ENCODE measurements around the gene IARS2. TPM values are rescaled to one million over a fixed set of nuclear protein-coding genes. Genes with fewer than 3 reads are reported as not detected.
"Not testable (repeated sequence)": the region's sequence is repeated elsewhere in the genome, so short reads cannot be mapped to it uniquely, and the experiment has no call there.

The IARS2 gene
- polyA plus RNA-seq, 4 donors = 12.3 to 85.7 (median 40.8) TPM

DNA sequence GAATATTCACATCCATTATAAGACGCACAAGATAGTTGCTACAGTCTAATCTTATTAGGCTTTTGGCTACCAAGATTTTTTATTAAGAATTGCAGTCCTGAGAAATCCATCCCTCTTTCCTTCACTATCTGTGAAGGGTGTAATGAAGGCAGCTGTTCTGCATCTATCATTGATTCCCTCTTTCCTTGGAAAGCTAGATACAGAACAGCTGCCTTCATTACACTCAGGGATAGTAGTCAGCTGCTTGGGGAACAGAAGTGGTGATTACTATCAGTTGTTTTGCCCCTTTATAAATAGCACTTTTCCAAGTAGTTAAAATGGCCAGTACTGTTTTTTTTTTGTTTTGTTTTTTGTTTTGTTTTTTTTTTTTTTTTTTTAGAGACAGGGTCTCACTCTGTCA is 70.2 kb downstream of the IARS2 start:
- FAIRE-seq = no peak
- H3K27ac ChIP-seq (ENCODE audit: low read depth in 1 of 3, low read length in 2 of 3) = no peak overlapping the region
- H3K36me3 ChIP-seq (ENCODE audit: control insufficient read depth in 3 of 3, insufficient read depth in 2 of 3, low read depth in 1 of 3, low read length in 3 of 3) = peaks cover 7 to 10% (median 10%) of the 10 kb centered on the region in 3 donors
- peaks cover 0 to 3% (median 2%) of the 10 kb centered on the region in 3 donors for H3K4me1 ChIP-seq (ENCODE audit: control insufficient read depth in 3 of 3, insufficient read depth in 2 of 3, low read depth in 1 of 3, low read length in 2 of 3)
- H3K4me3 ChIP-seq (ENCODE audit: low read depth in 1 of 3, low read length in 3 of 3) = no peak overlapping the region
- DNase-seq = no peak
- WGBS, 3 donors = 85 to 97% (median 95%) methylated on average over 1 of the region's 1 CpG
- no peaks in the 10 kb centered on the region for H3K27me3 ChIP-seq (ENCODE audit: control insufficient read depth in 3 of 3, insufficient read depth in 3 of 3, low read length in 3 of 3)
- H3K9me3 ChIP-seq (ENCODE audit: control insufficient read depth in 2 of 2, insufficient read depth in 1 of 2, low read depth in 1 of 2, low read length in 1 of 2) = no peaks in the 10 kb centered on the region

DNA sequence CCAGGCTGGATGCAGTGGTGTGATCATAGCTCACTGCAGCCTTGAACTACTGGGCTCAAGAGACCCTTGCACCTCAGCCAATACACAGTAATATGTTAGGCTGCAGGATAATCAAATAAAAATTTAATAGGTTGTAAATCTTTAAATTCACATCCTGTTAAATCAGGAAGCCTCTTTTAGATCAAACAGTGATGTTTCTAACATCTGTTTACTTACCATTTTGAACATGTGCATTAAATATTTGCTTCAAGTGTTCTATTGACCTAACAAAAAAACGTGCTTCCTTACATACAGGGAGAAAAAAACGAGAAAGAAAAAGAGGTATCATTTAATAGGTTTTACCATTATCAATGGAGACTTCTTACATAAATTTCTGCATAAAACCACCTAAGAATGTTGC is 70.6 kb downstream of the IARS2 start:
- FAIRE-seq (no peak), DNase-seq (no peak)
- 62 to 72% (median 67%) methylated on average over 2 of the region's 2 CpGs for WGBS, 3 donors
- no peaks in the 10 kb centered on the region for H3K27me3 ChIP-seq (ENCODE audit: control insufficient read depth in 3 of 3, insufficient read depth in 3 of 3, low read length in 3 of 3)
- no peaks in the 10 kb centered on the region for H3K9me3 ChIP-seq (ENCODE audit: control insufficient read depth in 2 of 2, insufficient read depth in 1 of 2, low read depth in 1 of 2, low read length in 1 of 2)
- peaks cover 10% of the 10 kb centered on the region in 3 donors for H3K36me3 ChIP-seq (ENCODE audit: control insufficient read depth in 3 of 3, insufficient read depth in 2 of 3, low read depth in 1 of 3, low read length in 3 of 3)
- H3K4me1 ChIP-seq (ENCODE audit: control insufficient read depth in 3 of 3, insufficient read depth in 2 of 3, low read depth in 1 of 3, low read length in 2 of 3) = peaks cover 0 to 2% (median 1%) of the 10 kb centered on the region in 3 donors
- H3K4me3 ChIP-seq (ENCODE audit: low read depth in 1 of 3, low read length in 3 of 3) = no peak overlapping the region
- no peak overlapping the region for H3K27ac ChIP-seq (ENCODE audit: low read depth in 1 of 3, low read length in 2 of 3)

DNA sequence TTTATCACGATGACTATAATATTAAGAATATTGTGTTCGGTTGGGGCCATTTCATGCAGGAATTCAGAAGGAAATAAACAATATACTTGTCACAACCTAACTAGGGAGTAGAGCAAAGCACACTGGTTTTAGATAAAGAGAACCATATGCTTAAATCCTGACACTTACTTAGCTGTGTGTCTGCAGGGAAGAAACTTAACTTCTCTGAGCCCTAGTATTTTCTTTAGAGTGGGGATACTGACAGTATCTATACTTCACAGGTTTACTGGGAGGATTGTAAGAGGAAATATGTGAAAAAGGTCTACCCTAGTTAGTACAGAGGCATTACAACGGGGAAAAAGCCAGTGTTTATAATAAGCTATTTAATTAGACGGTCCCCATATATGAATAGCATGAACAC is 72.9 kb downstream of the IARS2 start:
- Histone ChIP-seq H3K27me3 (ENCODE audit: control insufficient read depth in 3 of 3, insufficient read depth in 3 of 3, low read length in 3 of 3) (no peaks in the 10 kb centered on the region), H3K36me3 (ENCODE audit: control insufficient read depth in 3 of 3, insufficient read depth in 2 of 3, low read depth in 1 of 3, low read length in 3 of 3) (peaks cover 10 to 13% (median 12%) of the 10 kb centered on the region in 3 donors), H3K4me3 (ENCODE audit: low read depth in 1 of 3, low read length in 3 of 3) (no peak overlapping the region), H3K9me3 (ENCODE audit: control insufficient read depth in 2 of 2, insufficient read depth in 1 of 2, low read depth in 1 of 2, low read length in 1 of 2) (no peaks in the 10 kb centered on the region), H3K4me1 (ENCODE audit: control insufficient read depth in 3 of 3, insufficient read depth in 2 of 3, low read depth in 1 of 3, low read length in 2 of 3) (no peaks in the 10 kb centered on the region), H3K27ac (ENCODE audit: low read depth in 1 of 3, low read length in 2 of 3) (no peak overlapping the region)
- 90 to 95% (median 94%) methylated on average over 4 of the region's 4 CpGs for WGBS, 3 donors
- no peak for FAIRE-seq
- DNase-seq = no peak

DNA sequence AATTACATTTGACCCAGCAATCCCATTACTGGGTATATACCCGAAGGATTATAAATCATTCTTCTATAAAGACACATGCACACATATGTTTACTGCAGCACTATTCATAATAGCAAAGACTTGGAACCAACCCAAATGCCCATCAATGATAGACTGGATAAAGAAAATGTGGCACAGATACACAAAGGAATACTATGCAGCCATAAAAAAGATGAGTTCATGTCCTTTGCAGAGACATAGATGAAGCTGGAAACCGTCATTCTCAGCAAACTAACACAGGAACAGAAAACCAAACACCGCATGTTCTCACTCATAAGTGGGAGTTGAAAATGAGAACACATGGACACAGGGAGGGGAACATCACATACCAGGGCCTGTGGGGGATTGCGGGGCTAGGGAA is 76.0 kb downstream of the IARS2 start:
- not testable (repeated sequence) for H3K4me1 ChIP-seq (ENCODE audit: control insufficient read depth in 3 of 3, insufficient read depth in 2 of 3, low read depth in 1 of 3, low read length in 2 of 3); DNase-seq; FAIRE-seq; H3K4me3 ChIP-seq (ENCODE audit: low read depth in 1 of 3, low read length in 3 of 3); H3K9me3 ChIP-seq (ENCODE audit: control insufficient read depth in 2 of 2, insufficient read depth in 1 of 2, low read depth in 1 of 2, low read length in 1 of 2); H3K27ac ChIP-seq (ENCODE audit: low read depth in 1 of 3, low read length in 2 of 3); H3K27me3 ChIP-seq (ENCODE audit: control insufficient read depth in 3 of 3, insufficient read depth in 3 of 3, low read length in 3 of 3)
- peaks cover 11 to 16% (median 16%) of the 10 kb centered on the region in 3 donors for H3K36me3 ChIP-seq (ENCODE audit: control insufficient read depth in 3 of 3, insufficient read depth in 2 of 3, low read depth in 1 of 3, low read length in 3 of 3)
- WGBS, 3 donors = 97 to 99% (median 98%) methylated on average over 4 of the region's 4 CpGs

DNA sequence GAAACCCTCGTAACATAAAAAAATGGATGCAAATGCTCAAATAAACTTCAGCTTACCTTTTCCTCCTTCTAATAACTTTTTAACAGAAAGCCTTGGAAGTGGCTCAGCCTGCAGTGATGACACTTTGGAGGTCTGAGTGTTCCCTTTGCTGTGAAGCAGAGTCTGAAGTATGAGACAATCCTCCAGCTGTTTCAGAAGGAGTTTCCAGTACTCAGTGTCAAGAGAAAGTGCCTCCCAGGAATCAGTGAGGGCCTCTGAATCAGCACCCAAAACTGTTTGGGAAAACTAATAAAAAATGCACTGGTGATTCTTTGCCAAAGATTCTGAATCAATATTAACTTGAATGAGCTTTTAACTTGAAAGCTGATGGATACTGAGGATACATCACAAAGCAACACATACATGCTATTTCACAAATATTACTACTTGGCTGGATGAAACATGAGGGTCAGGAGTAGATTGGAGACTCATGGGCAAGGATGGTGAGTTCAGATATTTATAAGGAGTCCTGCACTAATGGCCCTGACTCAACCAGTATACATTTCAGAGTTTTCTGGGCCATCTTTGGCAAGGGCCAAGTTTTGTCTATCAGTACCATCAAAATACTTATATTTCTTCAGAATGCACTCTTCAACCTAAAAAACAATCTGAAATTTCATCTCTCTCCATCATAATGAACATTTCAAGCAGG is 77.0 kb downstream of the IARS2 start:
- H3K27ac ChIP-seq (ENCODE audit: low read depth in 1 of 3, low read length in 2 of 3) = no peak overlapping the region
- no peaks in the 10 kb centered on the region for H3K4me1 ChIP-seq (ENCODE audit: control insufficient read depth in 3 of 3, insufficient read depth in 2 of 3, low read depth in 1 of 3, low read length in 2 of 3)
- peaks cover 15 to 16% (median 16%) of the 10 kb centered on the region in 3 donors for H3K36me3 ChIP-seq (ENCODE audit: control insufficient read depth in 3 of 3, insufficient read depth in 2 of 3, low read depth in 1 of 3, low read length in 3 of 3)
- FAIRE-seq (no peak), DNase-seq (no peak)
- WGBS, 3 donors = 94 to 100% (median 95%) methylated on average over 1 of the region's 1 CpG
- no peaks in the 10 kb centered on the region for H3K9me3 ChIP-seq (ENCODE audit: control insufficient read depth in 2 of 2, insufficient read depth in 1 of 2, low read depth in 1 of 2, low read length in 1 of 2)
- H3K4me3 ChIP-seq (ENCODE audit: low read depth in 1 of 3, low read length in 3 of 3) = no peak overlapping the region
- no peaks in the 10 kb centered on the region for H3K27me3 ChIP-seq (ENCODE audit: control insufficient read depth in 3 of 3, insufficient read depth in 3 of 3, low read length in 3 of 3)

DNA sequence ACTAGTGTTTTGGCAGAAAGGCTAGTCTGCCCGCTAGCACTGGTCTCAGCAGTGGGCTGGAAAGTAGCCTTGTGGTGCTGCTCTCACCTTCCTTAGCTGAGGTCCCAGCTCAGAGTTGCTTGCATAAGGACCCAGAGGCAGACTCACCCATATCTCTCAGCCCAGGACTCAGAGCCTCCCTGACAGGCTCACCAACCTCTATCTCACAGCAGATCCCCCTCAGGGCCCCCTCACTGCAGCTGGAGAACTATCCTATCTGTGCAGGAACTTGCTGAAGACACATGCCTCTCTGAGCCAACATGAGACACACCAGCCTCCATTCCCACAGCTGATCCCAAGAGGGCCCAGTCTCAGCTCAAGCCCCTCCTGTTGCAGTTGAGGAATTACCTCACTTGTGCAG is 82.6 kb downstream of the IARS2 start:
- DNase-seq = no peak
- Histone ChIP-seq H3K36me3 (ENCODE audit: control insufficient read depth in 3 of 3, insufficient read depth in 2 of 3, low read depth in 1 of 3, low read length in 3 of 3) (peaks cover 3 to 20% (median 11%) of the 10 kb centered on the region in 3 donors), H3K27me3 (ENCODE audit: control insufficient read depth in 3 of 3, insufficient read depth in 3 of 3, low read length in 3 of 3) (no peaks in the 10 kb centered on the region), H3K4me1 (ENCODE audit: control insufficient read depth in 3 of 3, insufficient read depth in 2 of 3, low read depth in 1 of 3, low read length in 2 of 3) (no peaks in the 10 kb centered on the region), H3K27ac (ENCODE audit: low read depth in 1 of 3, low read length in 2 of 3) (no peak overlapping the region), H3K4me3 (ENCODE audit: low read depth in 1 of 3, low read length in 3 of 3) (no peak overlapping the region), H3K9me3 (ENCODE audit: control insufficient read depth in 2 of 2, insufficient read depth in 1 of 2, low read depth in 1 of 2, low read length in 1 of 2) (peaks cover 0 to 2% of the 10 kb centered on the region in 2 donors)
- whole genome bisulfite sequencing, 3 donors = 99 to 100% (median 100%) methylated on average over 1 of the region's 1 CpG
- no peak for FAIRE-seq

DNA sequence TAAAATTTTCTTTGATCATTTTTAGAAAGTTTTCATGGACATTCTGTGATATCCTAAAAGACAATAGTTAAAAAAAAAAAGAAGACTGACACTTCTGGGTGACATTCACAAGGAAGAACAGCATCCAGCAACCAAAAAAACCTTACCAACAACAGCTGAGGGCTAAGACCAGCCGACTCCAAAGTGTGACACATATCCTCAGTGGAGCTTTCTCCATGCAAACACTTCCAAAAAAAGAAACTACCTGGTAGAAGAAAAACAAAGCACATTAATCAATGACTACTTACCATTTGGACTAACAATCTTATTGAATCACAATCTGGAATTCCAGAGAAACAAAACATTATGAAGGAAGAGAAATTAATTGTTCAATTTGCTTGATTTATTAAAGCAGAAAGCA is 88.2 kb downstream of the IARS2 start:
- Histone ChIP-seq H3K9me3 (ENCODE audit: control insufficient read depth in 2 of 2, insufficient read depth in 1 of 2, low read depth in 1 of 2, low read length in 1 of 2) (peaks cover 0 to 2% of the 10 kb centered on the region in 2 donors), H3K36me3 (ENCODE audit: control insufficient read depth in 3 of 3, insufficient read depth in 2 of 3, low read depth in 1 of 3, low read length in 3 of 3) (peaks cover 2 to 10% (median 10%) of the 10 kb centered on the region in 3 donors), H3K4me1 (ENCODE audit: control insufficient read depth in 3 of 3, insufficient read depth in 2 of 3, low read depth in 1 of 3, low read length in 2 of 3) (no peaks in the 10 kb centered on the region), H3K27me3 (ENCODE audit: control insufficient read depth in 3 of 3, insufficient read depth in 3 of 3, low read length in 3 of 3) (no peaks in the 10 kb centered on the region), H3K4me3 (ENCODE audit: low read depth in 1 of 3, low read length in 3 of 3) (no peak overlapping the region), H3K27ac (ENCODE audit: low read depth in 1 of 3, low read length in 2 of 3) (no peak overlapping the region)
- no peak for FAIRE-seq
- WGBS, 3 donors = 86 to 95% (median 91%) methylated on average over 1 of the region's 1 CpG
- DNase-seq = no peak

DNA sequence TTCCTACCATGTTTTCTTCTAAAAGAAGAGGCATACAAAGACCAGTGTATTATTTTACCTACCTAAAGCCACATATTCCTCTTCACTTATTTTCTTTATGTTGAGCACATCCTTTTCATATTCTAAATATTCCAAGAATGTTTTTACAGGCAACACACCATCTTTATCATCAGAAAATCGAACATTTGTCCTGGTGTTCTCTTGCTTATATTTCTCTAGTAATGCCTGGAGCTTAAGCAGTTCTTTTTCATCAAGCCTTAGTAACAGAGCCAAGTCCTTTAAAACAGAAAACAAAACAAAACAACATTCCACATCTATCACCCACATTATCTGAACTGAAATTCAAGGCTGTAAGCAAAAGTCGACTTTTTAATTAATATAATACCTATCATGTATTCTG is 88.7 kb downstream of the IARS2 start:
- Histone ChIP-seq H3K4me3 (ENCODE audit: low read depth in 1 of 3, low read length in 3 of 3) (no peak overlapping the region), H3K36me3 (ENCODE audit: control insufficient read depth in 3 of 3, insufficient read depth in 2 of 3, low read depth in 1 of 3, low read length in 3 of 3) (peaks cover 6 to 13% (median 10%) of the 10 kb centered on the region in 3 donors), H3K27me3 (ENCODE audit: control insufficient read depth in 3 of 3, insufficient read depth in 3 of 3, low read length in 3 of 3) (no peaks in the 10 kb centered on the region), H3K4me1 (ENCODE audit: control insufficient read depth in 3 of 3, insufficient read depth in 2 of 3, low read depth in 1 of 3, low read length in 2 of 3) (no peaks in the 10 kb centered on the region), H3K9me3 (ENCODE audit: control insufficient read depth in 2 of 2, insufficient read depth in 1 of 2, low read depth in 1 of 2, low read length in 1 of 2) (peaks cover 0 to 2% of the 10 kb centered on the region in 2 donors), H3K27ac (ENCODE audit: low read depth in 1 of 3, low read length in 2 of 3) (no peak overlapping the region)
- FAIRE-seq (no peak), DNase-seq (no peak)
- 84 to 86% (median 86%) methylated on average over 2 of the region's 2 CpGs for WGBS, 3 donors

DNA sequence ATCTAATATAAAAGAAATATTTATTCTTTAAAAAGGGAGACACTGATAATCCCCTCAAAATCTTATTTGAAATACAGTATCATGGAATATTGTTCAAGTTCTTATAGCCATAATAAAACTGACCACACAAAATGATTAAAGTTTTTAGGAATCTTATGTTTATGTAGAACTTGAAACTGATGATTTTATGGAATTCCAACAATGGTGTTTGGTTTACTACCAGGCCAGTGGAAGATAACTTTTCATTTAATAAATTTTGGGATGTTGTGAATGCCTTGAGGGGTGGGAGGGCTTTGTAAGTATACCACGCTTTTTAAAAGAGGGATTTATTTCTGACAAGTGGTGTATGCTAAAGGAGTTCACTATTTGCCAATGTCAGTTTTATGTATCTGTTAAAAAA is 90.6 kb downstream of the IARS2 start:
- Histone ChIP-seq H3K27ac (ENCODE audit: low read depth in 1 of 3, low read length in 2 of 3) (no peak overlapping the region), H3K27me3 (ENCODE audit: control insufficient read depth in 3 of 3, insufficient read depth in 3 of 3, low read length in 3 of 3) (no peaks in the 10 kb centered on the region), H3K4me1 (ENCODE audit: control insufficient read depth in 3 of 3, insufficient read depth in 2 of 3, low read depth in 1 of 3, low read length in 2 of 3) (no peaks in the 10 kb centered on the region), H3K4me3 (ENCODE audit: low read depth in 1 of 3, low read length in 3 of 3) (no peak overlapping the region), H3K9me3 (ENCODE audit: control insufficient read depth in 2 of 2, insufficient read depth in 1 of 2, low read depth in 1 of 2, low read length in 1 of 2) (no peaks in the 10 kb centered on the region), H3K36me3 (ENCODE audit: control insufficient read depth in 3 of 3, insufficient read depth in 2 of 3, low read depth in 1 of 3, low read length in 3 of 3) (peaks cover 7 to 17% (median 11%) of the 10 kb centered on the region in 3 donors)
- DNase-seq (no peak), FAIRE-seq (peak; percentile 55)
- WGBS, 3 donors = 76 to 94% (median 89%) methylated on average over 1 of the region's 1 CpG
